22Rv1 (cell line): ENCODE results near the gene UBE2D3.

Experiments
- H3K27ac ChIP-seq: fragments of 450-650 bp; 2 replicates; pipeline ENCODE4 v1.5.1; 2017
- CTCF ChIP-seq: fragments of 450-650 bp; IDR thresholded peaks from 2 replicates; pipeline ENCODE4 v1.5.1; 2017; ENCODE audit warnings: mild to moderate bottlenecking
- ZFX ChIP-seq: fragments of 450-650 bp; IDR thresholded peaks from 2 replicates; pipeline ENCODE4 v1.6.1; 2017; ENCODE audit warnings: antibody characterized with exemption, borderline replicate concordance

The UBE2D3 gene

GRCh38 chr4:102843938-102844337 is 16.6 kb upstream of the UBE2D3 start:
- no peak overlapping the region for H3K27ac ChIP-seq
- TF ChIP-seq CTCF (no peak), ZFX (no peak)

GRCh38 chr4:102843273-102843672 is 15.9 kb upstream of the UBE2D3 start:
- no peak for TF ChIP-seq ZFX
- no peak for TF ChIP-seq CTCF
- no peak overlapping the region for H3K27ac ChIP-seq

GRCh38 chr4:102842367-102842766 is 15.0 kb upstream of the UBE2D3 start:
- no peak for TF ChIP-seq ZFX
- TF ChIP-seq CTCF, result no peak
- H3K27ac ChIP-seq, result no peak overlapping the region

- H3K27ac ChIP-seq, result no peak overlapping the region
- TF ChIP-seq CTCF (no peak), ZFX (no peak)
These were observed 9.2 kb upstream of the UBE2D3 start for GRCh38 chr4:102836596-102836995.

- no peak for TF ChIP-seq CTCF
- TF ChIP-seq ZFX, result no peak
- H3K27ac ChIP-seq, result no peak overlapping the region
These were observed 5.3 kb upstream of the UBE2D3 start for GRCh38 chr4:102832667-102833066.

- TF ChIP-seq ZFX (no peak), CTCF (no peak)
- no peak overlapping the region for H3K27ac ChIP-seq
These were observed 4.8 kb upstream of the UBE2D3 start for GRCh38 chr4:102832105-102832504.

- TF ChIP-seq CTCF, result no peak
- TF ChIP-seq ZFX, result no peak
- peak overlapping the region; percentile 100; the same call in 1 of the 2 replicates for H3K27ac ChIP-seq
These were observed 2.5 kb upstream of the UBE2D3 start for GRCh38 chr4:102829803-102830202.

GRCh38 chr4:102828497-102828808 is 1.1 kb upstream of the UBE2D3 start:
- TF ChIP-seq ZFX (no peak), CTCF (no peak)

More at GRCh38 chr4:102828497-102828808, 1.1 kb upstream of the UBE2D3 start:
- peak overlapping the region; percentile 100 for H3K27ac ChIP-seq
